ENCODE data around the gene CEP295NL. TPM values are rescaled to one million over a fixed set of nuclear protein-coding genes. Genes with fewer than 3 reads are reported as not detected.

CEP295NL gene
- total RNA-seq, 1 experiment from 2014 or later, result 0.07 TPM

- Histone ChIP-seq H3K36me3 (replicated peaks; ENCODE audit: control insufficient read depth, insufficient read depth, low read length) (no peaks in the 10 kb centered on the region), H3K4me3 (ENCODE audit: insufficient read depth, low read depth, low read length) (no peak overlapping the region), H3K27me3 (ENCODE audit: control insufficient read depth, insufficient read depth, low read length) (no peaks in the 10 kb centered on the region)
- no peak for DNase-seq
These were observed 41.8 kb downstream of the CEP295NL start for GRCh38 chr17:78861229-78861628.

- H3K27me3 ChIP-seq (ENCODE audit: control insufficient read depth, insufficient read depth, low read length), result no peaks in the 10 kb centered on the region
- H3K4me3 ChIP-seq (ENCODE audit: insufficient read depth, low read depth, low read length), result no peak overlapping the region
- no peaks in the 10 kb centered on the region for H3K36me3 ChIP-seq (replicated peaks; ENCODE audit: control insufficient read depth, insufficient read depth, low read length)
- DNase-seq, result no peak
These were observed 44.0 kb downstream of the CEP295NL start for GRCh38 chr17:78859051-78859450.

- no peaks in the 10 kb centered on the region for H3K36me3 ChIP-seq (replicated peaks; ENCODE audit: control insufficient read depth, insufficient read depth, low read length)
- no peak for DNase-seq
- H3K27me3 ChIP-seq (ENCODE audit: control insufficient read depth, insufficient read depth, low read length), result no peaks in the 10 kb centered on the region
- no peak overlapping the region for H3K4me3 ChIP-seq (ENCODE audit: insufficient read depth, low read depth, low read length)
These were observed 45.7 kb downstream of the CEP295NL start for GRCh38 chr17:78857266-78857665.

- no peaks in the 10 kb centered on the region for H3K36me3 ChIP-seq (replicated peaks; ENCODE audit: control insufficient read depth, insufficient read depth, low read length)
- no peak overlapping the region for H3K4me3 ChIP-seq (ENCODE audit: insufficient read depth, low read depth, low read length)
- no peaks in the 10 kb centered on the region for H3K27me3 ChIP-seq (ENCODE audit: control insufficient read depth, insufficient read depth, low read length)
- DNase-seq, result peak; percentile 45
These were observed 47.3 kb downstream of the CEP295NL start for GRCh38 chr17:78855561-78856165.

- no peak for DNase-seq
- no peaks in the 10 kb centered on the region for H3K36me3 ChIP-seq (replicated peaks; ENCODE audit: control insufficient read depth, insufficient read depth, low read length)
- no peak overlapping the region for H3K4me3 ChIP-seq (ENCODE audit: insufficient read depth, low read depth, low read length)
- no peaks in the 10 kb centered on the region for H3K27me3 ChIP-seq (ENCODE audit: control insufficient read depth, insufficient read depth, low read length)
These were observed 48.5 kb downstream of the CEP295NL start for GRCh38 chr17:78854508-78854907.

GRCh38 chr17:78853926-78854394, 49.0 kb downstream of the CEP295NL start:
- H3K4me3 ChIP-seq (ENCODE audit: insufficient read depth, low read depth, low read length), result no peak overlapping the region
- no peaks in the 10 kb centered on the region for H3K27me3 ChIP-seq (ENCODE audit: control insufficient read depth, insufficient read depth, low read length)
- no peak for DNase-seq
- no peaks in the 10 kb centered on the region for H3K36me3 ChIP-seq (replicated peaks; ENCODE audit: control insufficient read depth, insufficient read depth, low read length)

GRCh38 chr17:78852709-78853121, 50.3 kb downstream of the CEP295NL start:
- Histone ChIP-seq H3K4me3 (ENCODE audit: insufficient read depth, low read depth, low read length) (no peak overlapping the region), H3K27me3 (ENCODE audit: control insufficient read depth, insufficient read depth, low read length) (no peaks in the 10 kb centered on the region), H3K36me3 (replicated peaks; ENCODE audit: control insufficient read depth, insufficient read depth, low read length) (no peaks in the 10 kb centered on the region)
- DNase-seq, result peak; percentile 74

GRCh38 chr17:78849026-78849425, 54.0 kb downstream of the CEP295NL start:
- Histone ChIP-seq H3K27me3 (ENCODE audit: control insufficient read depth, insufficient read depth, low read length) (no peaks in the 10 kb centered on the region), H3K4me3 (ENCODE audit: insufficient read depth, low read depth, low read length) (no peak overlapping the region), H3K36me3 (replicated peaks; ENCODE audit: control insufficient read depth, insufficient read depth, low read length) (no peaks in the 10 kb centered on the region)
- DNase-seq, result no peak

- no peaks in the 10 kb centered on the region for H3K36me3 ChIP-seq (replicated peaks; ENCODE audit: control insufficient read depth, insufficient read depth, low read length)
- H3K4me3 ChIP-seq (ENCODE audit: insufficient read depth, low read depth, low read length), result no peak overlapping the region
- H3K27me3 ChIP-seq (ENCODE audit: control insufficient read depth, insufficient read depth, low read length), result no peaks in the 10 kb centered on the region
- DNase-seq, result no peak
These were observed 55.9 kb downstream of the CEP295NL start for GRCh38 chr17:78847052-78847451.

- no peak for DNase-seq
- no peaks in the 10 kb centered on the region for H3K36me3 ChIP-seq (replicated peaks; ENCODE audit: control insufficient read depth, insufficient read depth, low read length)
- no peaks in the 10 kb centered on the region for H3K27me3 ChIP-seq (ENCODE audit: control insufficient read depth, insufficient read depth, low read length)
- H3K4me3 ChIP-seq (ENCODE audit: insufficient read depth, low read depth, low read length), result no peak overlapping the region
These were observed 58.5 kb downstream of the CEP295NL start for GRCh38 chr17:78844301-78845005.

GRCh38 chr17:78842881-78843565, 60.0 kb downstream of the CEP295NL start:
- Histone ChIP-seq H3K27me3 (ENCODE audit: control insufficient read depth, insufficient read depth, low read length) (no peaks in the 10 kb centered on the region), H3K36me3 (replicated peaks; ENCODE audit: control insufficient read depth, insufficient read depth, low read length) (no peaks in the 10 kb centered on the region; the same call in 1 of the 2 replicates), H3K4me3 (ENCODE audit: insufficient read depth, low read depth, low read length) (no peak overlapping the region)
- DNase-seq, result peak; percentile 84

GRCh38 chr17:78840780-78841611, 62.0 kb downstream of the CEP295NL start, which contains the start of gene USP36:
TSS of gene USP36 (minus strand) at chr17:78840814. CDS start at chr17:78836363, 4,451 bp downstream.
- no peaks in the 10 kb centered on the region for H3K27me3 ChIP-seq (ENCODE audit: control insufficient read depth, insufficient read depth, low read length)
- DNase-seq, result peak; percentile 98
- peaks cover 14% of the 10 kb centered on the region for H3K36me3 ChIP-seq (replicated peaks; ENCODE audit: control insufficient read depth, insufficient read depth, low read length)
- peak within 1 kb of the TSS; percentile 91 for H3K4me3 ChIP-seq (ENCODE audit: insufficient read depth, low read depth, low read length)

Measured in H7 (cell line).